Tibial nerve (tissue), 4 donors: ENCODE measurements around the gene AKT1.

Experiments used
- EP300 ChIP-seq, 2 donors: sonication (generic); formaldehyde crosslinking; IDR thresholded peaks; one replicate each; pipeline ENCODE4 v1.6.1; 2017; ENCODE audit warnings: antibody characterized with exemption in 2 of 2, mild to moderate bottlenecking in 1 of 2
- POLR2A ChIP-seq, 2 donors: fragments of 450-650 bp; IDR thresholded peaks; one replicate each; pipeline ENCODE4 v1.6.1; 2017; ENCODE audit warnings: antibody characterized with exemption in 2 of 2, mild to moderate bottlenecking in 2 of 2, moderate library complexity in 2 of 2
- TF ChIP-seq, protein P1 (sequence below), 5 experiments: fragments of 200-600 bp in 3 of 5; fragments of 450-650 bp in 2 of 5; sonication (generic) in 3 of 5; IDR thresholded peaks; one replicate each; pipeline ENCODE4 v1.5.1; 2016 to 2019; ENCODE audit warnings: antibody characterized with exemption in 5 of 5, mild to moderate bottlenecking in 3 of 5, moderate library complexity in 2 of 5

DNA sequence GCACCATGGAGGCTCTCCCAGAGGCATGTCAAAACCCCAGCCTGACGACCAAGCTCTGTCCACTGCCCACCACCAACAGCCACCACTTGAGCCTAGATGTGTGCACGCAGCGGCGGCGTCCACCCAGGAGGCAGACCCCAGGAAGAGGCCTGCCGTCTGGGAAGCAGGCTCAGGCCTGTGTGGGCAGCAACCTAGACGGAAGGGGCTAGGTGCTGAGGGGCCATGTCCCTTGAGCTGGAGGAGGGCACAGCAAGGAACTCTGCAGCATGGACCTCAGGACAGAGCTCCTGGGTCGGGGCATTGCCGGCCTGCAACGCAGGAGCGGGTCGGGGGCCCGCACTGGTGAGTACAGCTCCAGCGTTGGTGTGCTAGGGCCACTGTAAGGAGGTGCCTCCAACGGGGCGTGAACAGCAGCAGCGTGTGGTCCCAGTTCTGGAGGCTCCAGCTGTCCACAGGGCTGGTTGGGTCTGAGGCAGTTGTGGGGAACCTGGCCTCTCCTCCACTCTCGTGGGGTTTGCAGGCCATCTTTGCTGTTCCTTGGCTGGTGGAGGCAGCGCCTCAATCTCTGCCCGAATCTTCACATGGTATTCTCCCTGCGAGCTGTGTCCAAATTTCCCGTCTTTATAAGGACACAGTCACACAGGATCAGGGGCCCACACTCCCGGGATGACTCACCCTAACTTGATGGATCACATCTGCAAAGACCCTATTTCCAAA, 25.8 kb upstream of the AKT1 start:
- no peak for TF ChIP-seq POLR2A (IDR thresholded peaks at IDR 0.05)
- TF ChIP-seq, protein P1, sequence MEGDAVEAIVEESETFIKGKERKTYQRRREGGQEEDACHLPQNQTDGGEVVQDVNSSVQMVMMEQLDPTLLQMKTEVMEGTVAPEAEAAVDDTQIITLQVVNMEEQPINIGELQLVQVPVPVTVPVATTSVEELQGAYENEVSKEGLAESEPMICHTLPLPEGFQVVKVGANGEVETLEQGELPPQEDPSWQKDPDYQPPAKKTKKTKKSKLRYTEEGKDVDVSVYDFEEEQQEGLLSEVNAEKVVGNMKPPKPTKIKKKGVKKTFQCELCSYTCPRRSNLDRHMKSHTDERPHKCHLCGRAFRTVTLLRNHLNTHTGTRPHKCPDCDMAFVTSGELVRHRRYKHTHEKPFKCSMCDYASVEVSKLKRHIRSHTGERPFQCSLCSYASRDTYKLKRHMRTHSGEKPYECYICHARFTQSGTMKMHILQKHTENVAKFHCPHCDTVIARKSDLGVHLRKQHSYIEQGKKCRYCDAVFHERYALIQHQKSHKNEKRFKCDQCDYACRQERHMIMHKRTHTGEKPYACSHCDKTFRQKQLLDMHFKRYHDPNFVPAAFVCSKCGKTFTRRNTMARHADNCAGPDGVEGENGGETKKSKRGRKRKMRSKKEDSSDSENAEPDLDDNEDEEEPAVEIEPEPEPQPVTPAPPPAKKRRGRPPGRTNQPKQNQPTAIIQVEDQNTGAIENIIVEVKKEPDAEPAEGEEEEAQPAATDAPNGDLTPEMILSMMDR (IDR thresholded peaks at IDR 0.05) = no peak
- no peak for TF ChIP-seq EP300 (IDR thresholded peaks at IDR 0.05)
